Esophagus muscularis mucosa (tissue), 4 donors: Measurements from ENCODE around the gene GRAMD4.

Experiments
- EP300 ChIP-seq: sonication (generic); formaldehyde crosslinking; IDR thresholded peaks from one replicate; pipeline ENCODE4 v1.6.1; 2017; ENCODE audit warnings: antibody characterized with exemption
- POLR2A ChIP-seq: fragments of 450-650 bp; IDR thresholded peaks from one replicate; pipeline ENCODE4 v1.6.1; 2017; ENCODE audit warnings: antibody characterized with exemption, moderate library complexity, mild to moderate bottlenecking, low read depth
- POLR2AphosphoS5 ChIP-seq, 2 donors: sonication (generic); formaldehyde crosslinking; IDR thresholded peaks; one replicate each; pipeline ENCODE4 v1.6.1; 2017; ENCODE audit warnings: antibody characterized with exemption in 2 of 2
- TF ChIP-seq, protein P1 (sequence below), 3 experiments: fragments of 200-600 bp in 2 of 3; fragments of 450-650 bp in 1 of 3; sonication (generic) in 2 of 3; IDR thresholded peaks; one replicate each; pipeline ENCODE4 v1.5.1; 2017 to 2019; ENCODE audit warnings: antibody characterized with exemption in 3 of 3, mild to moderate bottlenecking in 2 of 3, moderate library complexity in 1 of 3

DNA sequence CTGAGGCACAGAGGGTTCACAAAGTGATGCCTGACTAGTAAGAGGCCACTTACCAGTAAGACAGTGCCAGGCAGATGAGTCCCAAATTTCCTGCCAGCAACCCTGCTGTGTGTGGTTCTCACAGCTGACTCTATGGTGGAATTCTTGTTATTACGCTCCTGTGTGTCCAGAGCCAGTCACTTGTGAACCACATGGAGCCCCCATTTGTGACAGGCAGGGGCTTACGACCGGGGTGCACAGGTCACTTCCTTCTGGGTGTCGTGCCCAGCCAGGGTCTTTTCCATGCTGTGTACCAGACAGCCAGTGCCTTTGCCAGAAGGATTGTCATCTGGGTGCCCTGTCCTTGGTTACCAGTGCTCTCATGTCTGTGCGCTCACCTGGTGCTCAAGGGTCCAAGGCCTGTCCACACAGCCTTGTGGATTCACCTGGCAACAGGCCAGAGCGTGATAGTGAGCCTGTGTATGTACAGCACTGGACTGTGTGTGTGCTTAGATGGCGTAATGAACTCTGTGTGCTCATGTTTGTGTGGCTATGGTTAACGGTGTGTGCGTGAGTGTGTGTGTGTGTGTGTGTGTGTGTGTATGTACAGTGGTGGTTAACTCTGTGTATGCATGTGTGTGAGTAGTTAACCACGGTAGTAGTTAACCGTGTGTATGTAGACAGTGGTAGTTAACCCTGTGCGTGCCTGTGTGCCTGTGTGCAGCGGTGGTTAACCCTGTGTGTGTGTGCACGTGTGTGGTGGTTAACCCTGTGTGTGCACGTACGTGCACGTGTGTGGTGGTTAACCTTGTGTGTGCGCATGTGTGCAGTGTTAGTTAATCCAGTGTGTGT, 18.6 kb downstream of the GRAMD4 start:
- TF ChIP-seq, protein P1, sequence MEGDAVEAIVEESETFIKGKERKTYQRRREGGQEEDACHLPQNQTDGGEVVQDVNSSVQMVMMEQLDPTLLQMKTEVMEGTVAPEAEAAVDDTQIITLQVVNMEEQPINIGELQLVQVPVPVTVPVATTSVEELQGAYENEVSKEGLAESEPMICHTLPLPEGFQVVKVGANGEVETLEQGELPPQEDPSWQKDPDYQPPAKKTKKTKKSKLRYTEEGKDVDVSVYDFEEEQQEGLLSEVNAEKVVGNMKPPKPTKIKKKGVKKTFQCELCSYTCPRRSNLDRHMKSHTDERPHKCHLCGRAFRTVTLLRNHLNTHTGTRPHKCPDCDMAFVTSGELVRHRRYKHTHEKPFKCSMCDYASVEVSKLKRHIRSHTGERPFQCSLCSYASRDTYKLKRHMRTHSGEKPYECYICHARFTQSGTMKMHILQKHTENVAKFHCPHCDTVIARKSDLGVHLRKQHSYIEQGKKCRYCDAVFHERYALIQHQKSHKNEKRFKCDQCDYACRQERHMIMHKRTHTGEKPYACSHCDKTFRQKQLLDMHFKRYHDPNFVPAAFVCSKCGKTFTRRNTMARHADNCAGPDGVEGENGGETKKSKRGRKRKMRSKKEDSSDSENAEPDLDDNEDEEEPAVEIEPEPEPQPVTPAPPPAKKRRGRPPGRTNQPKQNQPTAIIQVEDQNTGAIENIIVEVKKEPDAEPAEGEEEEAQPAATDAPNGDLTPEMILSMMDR (IDR thresholded peaks at IDR 0.05) = no peak
- TF ChIP-seq EP300 (no peak), POLR2A (no peak), POLR2AphosphoS5 (IDR thresholded peaks at IDR 0.05) (no peak)
